Activated CD8-positive, alpha-beta memory T cell treated with anti-CD3 and anti-CD28 coated beads for 48 hours (primary cell): Measurements from ENCODE around the gene SNX19.
"Not testable (repeated sequence)": the region's sequence is repeated elsewhere in the genome, so short reads cannot be mapped to it uniquely, and the experiment has no call there.

Source experiments
- DNase-seq, 3 experiments: peaks; one replicate each; pipeline ENCODE4 v3.0.0-alpha.2; 2020; ENCODE audit warnings: low read depth in 2 of 3, low spot score in 2 of 3

Gene SNX19

GRCh38 chr11:130916238-130916855 lies at the start of gene SNX19:
Gene SNX19, minus strand, starts transcription at chr11:130916479. Its CDS starts 540 bp downstream, at chr11:130915939.
- DNase-seq, result peak; percentile 67 to 75 (median 75)

- no peak for DNase-seq
Observed at GRCh38 chr11:130964058-130964792, 47.9 kb upstream of the SNX19 start.

GRCh38 chr11:130947889-130948288 lies 31.6 kb upstream of the SNX19 start:
- DNase-seq, result no peak

GRCh38 chr11:130947481-130947880 lies 31.2 kb upstream of the SNX19 start:
- DNase-seq, result no peak

- no peak for DNase-seq
Observed at GRCh38 chr11:130947058-130947457, 30.8 kb upstream of the SNX19 start.

- no peak for DNase-seq
Observed at GRCh38 chr11:130945896-130946295, 29.6 kb upstream of the SNX19 start.

GRCh38 chr11:130940706-130941105 lies 24.4 kb upstream of the SNX19 start:
- DNase-seq, result no peak

GRCh38 chr11:130937051-130937450 lies 20.8 kb upstream of the SNX19 start:
- no peak for DNase-seq

GRCh38 chr11:130932086-130932712 lies 15.9 kb upstream of the SNX19 start:
- DNase-seq, result no peak

GRCh38 chr11:130924750-130925149 lies 8.5 kb upstream of the SNX19 start:
- no peak for DNase-seq

GRCh38 chr11:130920612-130921011 lies 4.3 kb upstream of the SNX19 start:
- DNase-seq, result not testable (repeated sequence)

GRCh38 chr11:130918081-130918480 lies 1.8 kb upstream of the SNX19 start:
- DNase-seq, result no peak

- DNase-seq, result no peak
Observed at GRCh38 chr11:130916910-130917309, 631 bp upstream of the SNX19 start.

- DNase-seq, result no peak
Observed at GRCh38 chr11:130915603-130916237, 559 bp downstream of the SNX19 start.

- no peak for DNase-seq
Observed at GRCh38 chr11:130913268-130913667, 3.0 kb downstream of the SNX19 start.

- no peak for DNase-seq
Observed at GRCh38 chr11:130912552-130912951, 3.7 kb downstream of the SNX19 start.

- no peak for DNase-seq
Observed at GRCh38 chr11:130911306-130911705, 5.0 kb downstream of the SNX19 start.

GRCh38 chr11:130909650-130910049 lies 6.6 kb downstream of the SNX19 start:
- no peak for DNase-seq

GRCh38 chr11:130908770-130909625 lies 7.3 kb downstream of the SNX19 start:
- DNase-seq, result no peak

- no peak for DNase-seq
Observed at GRCh38 chr11:130908061-130908460, 8.2 kb downstream of the SNX19 start.

GRCh38 chr11:130907229-130907628 lies 9.1 kb downstream of the SNX19 start:
- DNase-seq, result no peak
